SKM-1 treated with dmso at 0.1 percent for 144 hours (cell line): Measurements from ENCODE around the gene SKP2.
"Not testable (repeated sequence)": the region's sequence is repeated elsewhere in the genome, so short reads cannot be mapped to it uniquely, and the experiment has no call there.

Experiments
- DNase-seq: peaks from one replicate; lab custom pipeline; 2025; ENCODE audit not compliant: unreplicated experiment; lab: John Stamatoyannopoulos, UW

SKP2 gene

DNA sequence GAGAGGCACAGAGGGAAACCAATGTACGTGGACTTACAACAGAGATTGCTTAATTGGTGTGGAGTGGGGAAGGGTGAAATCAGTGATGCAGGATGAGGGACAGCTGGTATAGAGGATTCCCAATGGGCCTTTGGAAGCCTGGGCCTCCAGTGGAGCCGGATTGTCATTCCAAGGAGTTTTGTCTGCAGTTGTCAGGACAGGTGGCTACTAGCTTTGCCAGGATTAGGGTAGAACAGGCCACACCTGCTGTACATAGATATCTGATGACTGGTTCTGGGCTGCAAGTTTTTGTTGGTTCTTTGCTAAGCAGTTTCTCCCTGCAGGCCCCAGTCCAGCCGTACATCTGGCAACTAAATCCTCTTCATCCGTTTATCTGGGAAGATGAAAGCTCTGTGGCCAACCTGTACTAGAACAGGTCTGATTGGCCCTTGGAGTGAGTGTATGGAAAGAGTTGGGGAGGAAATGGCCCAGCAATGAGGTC lies 4.2 kb downstream of the SKP2 start:
- DNase-seq, result no peak

DNA sequence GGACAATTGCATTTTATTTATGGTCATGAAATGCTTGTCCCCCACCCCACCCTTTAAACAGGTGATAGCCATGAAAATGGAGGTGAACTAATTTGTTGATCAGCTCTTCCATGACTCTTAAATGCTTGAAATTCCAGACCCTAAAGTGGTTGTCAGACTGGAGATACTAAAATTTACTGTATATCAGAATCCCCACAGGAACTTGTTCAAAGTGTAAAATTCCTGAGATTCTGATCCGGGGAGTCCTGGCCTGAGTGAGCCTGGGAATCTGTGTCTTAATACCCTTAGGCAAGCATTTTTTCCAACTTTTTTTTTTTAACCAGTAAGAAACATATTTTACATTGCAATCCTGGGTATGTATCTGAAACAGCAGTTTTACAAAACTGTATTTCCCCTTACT lies 4.7 kb downstream of the SKP2 start:
- no peak for DNase-seq

DNA sequence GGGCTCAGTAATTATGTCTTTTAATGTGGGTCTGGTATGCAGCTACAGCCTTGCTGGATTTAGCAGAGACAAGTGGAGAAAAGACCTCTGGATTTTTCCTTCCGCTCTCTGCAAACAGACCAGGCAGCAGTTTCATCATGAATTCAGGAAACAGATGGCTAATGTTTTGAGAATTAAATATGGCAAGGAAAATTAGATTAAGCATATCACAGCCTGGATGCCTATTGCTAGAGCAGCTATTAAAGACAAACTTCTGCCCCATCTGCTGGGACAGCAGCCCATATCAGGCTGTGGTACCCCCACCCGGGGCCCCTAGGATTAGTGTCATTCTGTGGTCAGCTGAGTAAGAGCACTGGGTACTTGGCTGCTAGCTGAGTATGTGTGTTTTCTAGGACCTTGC lies 6.2 kb downstream of the SKP2 start:
- DNase-seq, result no peak

DNA sequence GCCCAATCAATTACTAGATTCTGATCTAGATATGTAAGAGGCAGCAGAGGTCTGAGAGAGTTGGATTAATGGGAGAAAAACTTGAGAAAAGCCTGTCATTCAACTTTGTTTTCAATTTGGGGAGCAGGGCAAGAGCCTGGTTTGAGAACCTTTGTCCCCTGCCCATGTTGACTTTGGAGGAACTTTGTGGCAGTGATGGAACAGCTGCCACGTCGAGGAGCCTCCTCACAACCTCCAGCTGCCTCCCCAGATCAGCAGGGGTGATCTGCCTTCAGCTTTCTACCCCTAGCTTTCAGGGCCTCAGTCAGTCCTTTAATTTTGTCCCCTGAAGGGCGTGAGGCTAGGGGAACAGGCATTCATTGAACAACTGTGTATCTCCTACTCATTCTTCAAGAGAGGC lies 8.7 kb downstream of the SKP2 start:
- no peak for DNase-seq

DNA sequence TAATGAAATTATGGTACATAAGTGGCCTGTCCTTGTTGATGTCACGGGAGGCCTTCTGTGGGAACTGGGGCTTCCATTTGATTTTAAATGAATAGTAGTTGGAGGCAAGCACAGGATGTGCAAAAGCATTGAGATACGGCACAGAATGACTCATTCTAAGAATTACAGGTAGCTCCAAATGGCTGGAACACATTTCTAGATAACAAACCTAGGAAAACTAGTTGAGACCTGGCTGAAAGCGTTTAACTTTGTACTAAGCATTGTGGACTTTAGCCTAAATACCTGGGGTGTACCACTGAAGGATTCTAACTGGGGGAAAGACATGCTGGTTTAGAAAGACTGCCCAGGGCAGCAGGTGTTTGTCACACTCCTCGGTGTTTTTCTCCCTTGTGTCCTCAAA lies 9.4 kb downstream of the SKP2 start:
- DNase-seq, result no peak

DNA sequence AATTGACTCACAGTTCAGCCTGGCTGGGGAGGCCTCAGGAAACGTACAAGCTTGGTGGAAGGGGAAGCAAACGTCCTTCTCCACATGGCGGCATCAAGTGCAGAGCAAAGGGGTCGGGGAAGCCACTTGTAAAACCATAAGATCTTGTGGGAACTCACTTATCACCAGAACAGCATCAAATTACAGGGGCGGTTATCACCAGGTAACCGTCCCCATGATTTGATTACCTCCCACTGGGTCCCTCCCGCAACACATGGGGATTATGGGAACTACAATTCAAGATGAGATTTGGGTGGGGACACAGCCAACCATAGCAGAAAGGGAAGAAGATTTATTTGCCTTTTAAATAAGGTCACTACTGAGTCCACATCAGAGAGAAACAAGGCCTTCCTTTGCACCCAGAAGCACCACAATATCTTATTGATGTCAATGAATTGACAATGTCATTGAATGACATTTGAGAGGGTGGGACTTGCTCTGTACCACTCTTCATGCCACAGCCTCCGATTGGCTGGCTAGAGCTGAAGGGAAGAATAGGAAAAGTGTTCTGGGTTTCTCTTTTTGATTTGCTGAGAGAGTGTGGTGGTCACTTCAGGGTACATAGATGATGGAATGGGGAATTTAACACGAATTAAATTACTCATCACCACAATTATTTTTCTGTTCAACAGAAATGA lies 11.0 kb downstream of the SKP2 start:
- no peak for DNase-seq

DNA sequence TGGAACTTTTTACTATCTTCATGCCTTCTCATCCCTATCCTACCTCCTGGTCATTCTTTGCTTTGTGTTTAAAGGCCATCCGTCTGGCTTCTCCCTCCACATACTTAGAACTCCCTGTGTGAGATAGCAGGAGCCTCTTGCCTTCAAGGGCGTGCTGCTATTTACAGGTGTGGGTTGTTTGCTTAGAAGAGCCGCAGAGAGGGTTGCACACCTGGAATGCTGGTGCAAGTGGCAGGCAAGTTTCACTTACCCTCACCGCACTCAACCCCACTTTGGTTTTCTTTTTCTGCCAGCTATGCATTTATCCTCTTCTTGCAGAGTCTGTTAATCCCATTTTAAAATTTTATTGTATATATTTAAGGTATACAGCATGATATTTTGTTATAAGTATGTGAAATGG lies 12.6 kb downstream of the SKP2 start:
- no peak for DNase-seq

DNA sequence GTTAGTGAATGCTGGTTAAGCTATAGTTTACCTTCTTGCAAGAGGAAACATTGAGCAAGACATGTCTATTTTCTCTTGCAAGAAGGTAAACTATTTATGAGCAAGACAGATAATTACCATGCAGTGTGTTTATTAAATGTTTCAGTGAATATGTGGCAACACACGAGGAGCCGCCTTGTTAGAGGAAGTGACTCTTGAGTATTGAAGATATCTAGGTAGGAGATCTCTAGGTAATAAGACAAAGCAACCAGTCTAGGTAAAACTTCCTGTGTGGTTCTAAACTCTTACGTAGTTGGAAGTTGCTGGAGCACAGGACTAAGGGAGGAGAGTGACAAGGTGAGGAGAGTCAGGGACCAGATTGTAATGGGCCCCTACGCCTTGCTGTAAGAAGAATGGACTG lies 16.8 kb downstream of the SKP2 start:
- no peak for DNase-seq

DNA sequence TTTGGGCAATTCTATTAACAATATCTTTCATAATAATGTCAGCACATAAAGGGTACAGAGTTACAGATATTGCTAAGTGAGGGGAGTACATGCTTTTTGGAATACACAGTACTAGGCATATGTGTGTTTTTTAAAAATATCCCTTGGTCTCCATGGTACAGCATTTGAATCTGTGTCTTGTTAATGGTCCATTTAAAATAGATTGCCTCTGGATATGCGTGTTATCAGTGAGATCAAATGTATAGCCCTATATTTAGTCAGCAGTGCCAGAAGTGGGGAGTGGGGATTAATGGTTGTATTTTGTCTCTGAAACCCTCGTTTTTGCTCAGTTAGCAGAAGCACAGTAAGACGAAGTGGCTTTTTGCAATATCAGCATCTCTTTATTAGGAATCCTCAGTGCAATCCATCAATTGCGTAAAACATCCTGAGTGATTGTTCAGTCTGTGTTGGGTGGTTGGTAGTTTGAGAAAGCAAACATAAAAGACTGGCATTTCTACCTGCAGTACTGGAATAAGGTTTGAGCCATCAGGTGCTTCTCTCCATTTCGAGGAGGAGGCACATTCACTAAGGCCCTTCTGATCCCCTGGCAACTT lies 19.0 kb downstream of the SKP2 start:
- DNase-seq, result no peak

DNA sequence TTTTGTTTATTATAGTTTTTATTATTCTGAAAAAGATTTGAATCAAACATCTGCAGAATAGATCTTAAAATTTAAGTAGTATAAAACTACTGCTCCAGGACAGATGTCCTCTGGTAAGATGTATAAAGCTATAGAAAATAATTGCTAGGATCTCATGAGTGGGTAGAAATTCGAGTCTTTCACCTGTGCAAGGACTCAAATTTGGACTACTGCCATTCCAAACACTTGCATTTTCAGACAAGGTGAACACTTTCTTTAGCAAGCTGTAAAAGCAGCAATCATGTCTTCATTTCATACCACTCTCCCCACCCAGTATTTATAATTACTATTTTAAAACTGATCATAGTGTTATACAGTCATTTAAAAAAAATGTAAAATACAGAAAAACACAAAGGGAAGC lies 20.7 kb downstream of the SKP2 start:
- DNase-seq, result no peak

DNA sequence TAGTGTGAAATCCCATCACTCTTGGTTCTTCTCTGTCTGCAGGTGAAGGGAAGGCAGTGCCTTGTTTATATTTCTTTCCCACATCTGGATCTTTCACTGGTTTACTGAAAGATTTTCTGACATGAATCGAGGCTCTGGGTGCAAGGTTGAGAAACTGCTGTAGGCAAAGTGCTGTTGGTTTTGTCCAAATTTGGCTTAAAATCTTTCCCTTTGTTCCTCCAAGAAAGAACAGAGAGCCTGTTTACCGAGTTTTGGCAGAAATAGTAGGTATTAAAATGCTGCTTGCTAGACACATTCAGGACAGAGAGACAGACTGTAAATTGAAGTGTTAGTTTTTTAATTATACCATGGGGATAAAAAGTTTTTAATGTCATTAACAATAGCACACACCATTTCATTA lies 21.5 kb downstream of the SKP2 start:
- DNase-seq, result no peak

DNA sequence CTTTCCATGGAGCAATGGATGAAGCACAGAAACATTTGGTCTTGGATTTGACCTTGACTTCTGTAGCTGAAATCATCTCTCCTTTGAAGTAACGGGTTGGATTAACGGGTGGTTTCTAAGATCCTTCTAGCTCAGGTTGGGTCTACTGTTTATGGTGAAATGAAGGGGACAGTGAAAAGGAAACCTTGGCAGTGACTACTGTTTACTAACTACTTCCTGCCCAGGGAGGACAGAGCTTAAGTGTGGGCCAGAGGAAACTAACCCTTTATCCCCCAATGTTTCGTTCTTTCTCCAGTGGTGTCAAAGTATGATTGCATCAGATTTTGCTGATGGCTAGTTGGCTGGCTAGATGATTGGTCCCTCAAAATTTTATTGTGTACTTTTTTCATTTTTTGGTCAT lies 22.2 kb downstream of the SKP2 start:
- no peak for DNase-seq

DNA sequence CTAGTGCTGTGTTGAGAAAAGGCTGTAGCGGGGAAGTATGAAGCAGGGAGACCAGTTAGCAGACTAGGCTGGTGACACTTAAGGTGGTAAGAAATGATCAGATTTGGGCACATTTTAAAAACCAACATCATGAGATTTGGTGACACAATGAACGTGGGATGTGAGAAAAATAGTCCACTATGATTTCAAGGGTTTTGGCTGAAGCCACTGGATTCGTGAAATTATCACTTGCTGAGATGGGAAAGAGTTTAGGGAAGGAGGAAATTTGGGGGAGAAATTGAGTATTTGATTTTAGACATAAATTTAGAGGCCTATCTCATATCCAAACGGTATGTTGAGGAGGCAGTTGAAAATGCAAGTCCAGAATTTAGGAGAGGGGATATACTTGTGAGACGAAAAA lies 23.1 kb downstream of the SKP2 start:
- no peak for DNase-seq

DNA sequence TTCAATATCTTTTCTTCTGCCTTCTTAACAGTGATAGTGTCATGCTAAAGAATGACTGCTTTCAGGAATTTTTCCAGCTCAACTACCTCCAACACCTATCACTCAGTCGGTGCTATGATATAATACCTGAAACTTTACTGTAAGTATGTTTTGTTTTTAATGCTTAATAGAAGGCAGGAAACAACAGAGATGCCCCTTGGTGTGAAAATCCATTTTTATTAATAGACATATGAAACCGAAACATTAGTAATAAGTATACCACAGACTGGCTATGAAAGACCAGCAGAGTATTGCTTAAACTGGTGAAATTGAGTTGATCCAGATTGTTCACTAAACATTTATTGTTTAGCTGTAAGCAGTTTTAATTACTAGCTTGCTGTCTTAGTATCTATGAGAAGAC lies 25.2 kb downstream of the SKP2 start:
- DNase-seq, result no peak

DNA sequence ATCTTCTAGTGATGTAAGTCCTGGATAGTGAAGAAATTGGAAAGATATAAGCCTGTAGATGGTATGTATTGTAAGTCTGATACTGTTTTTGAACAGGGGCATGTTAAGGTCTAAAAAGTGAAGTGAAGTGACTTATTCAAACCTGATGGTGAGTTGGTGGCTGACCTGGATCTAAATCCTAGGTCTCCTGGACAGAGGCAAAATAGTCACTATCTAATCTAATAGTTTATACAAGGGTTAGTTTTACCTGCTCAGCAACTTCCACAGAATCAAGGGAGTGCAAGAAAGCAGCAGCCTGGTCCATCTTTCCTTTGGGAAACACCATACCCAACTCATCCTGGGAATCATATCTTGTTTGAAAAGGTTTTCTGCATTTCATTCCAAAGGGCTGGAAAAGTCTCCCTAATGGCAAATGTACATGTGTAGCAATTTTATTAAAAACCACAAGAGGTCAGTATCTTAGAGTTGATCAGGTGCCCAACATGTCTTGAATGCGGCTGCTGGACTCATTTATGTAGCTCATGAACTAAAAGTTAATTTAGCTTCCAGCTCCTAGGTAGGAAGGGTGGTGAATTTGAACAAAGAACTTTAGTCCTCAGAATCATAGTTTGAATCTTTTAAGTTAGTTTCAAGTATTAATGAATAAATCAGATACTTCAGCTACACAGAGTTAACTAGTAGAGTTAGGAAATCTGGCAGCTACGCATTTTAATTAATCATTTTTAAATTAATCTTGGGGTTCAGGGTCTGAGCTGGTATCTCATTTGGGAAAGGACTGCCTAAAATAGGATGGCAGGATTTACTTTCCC lies 26.0 kb downstream of the SKP2 start:
- DNase-seq, result no peak

DNA sequence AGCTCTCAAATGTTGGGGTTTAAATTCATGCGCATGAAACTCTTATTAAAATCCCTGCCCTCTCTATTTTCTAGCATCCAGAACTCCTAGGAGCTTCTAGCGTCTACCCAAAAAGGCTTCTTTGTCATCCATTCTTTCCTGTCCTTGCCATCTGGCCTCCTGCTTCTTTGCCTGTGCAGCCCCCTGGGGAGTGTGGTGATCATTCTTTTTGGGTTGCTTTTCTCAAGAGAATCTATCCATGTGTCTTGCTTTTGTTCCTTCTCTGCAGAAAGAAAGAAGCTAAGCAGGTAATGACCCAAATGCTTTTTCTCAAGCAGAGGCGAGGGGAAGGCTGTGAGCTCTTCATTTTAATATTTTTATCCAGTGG lies 26.6 kb downstream of the SKP2 start:
- DNase-seq, result no peak

DNA sequence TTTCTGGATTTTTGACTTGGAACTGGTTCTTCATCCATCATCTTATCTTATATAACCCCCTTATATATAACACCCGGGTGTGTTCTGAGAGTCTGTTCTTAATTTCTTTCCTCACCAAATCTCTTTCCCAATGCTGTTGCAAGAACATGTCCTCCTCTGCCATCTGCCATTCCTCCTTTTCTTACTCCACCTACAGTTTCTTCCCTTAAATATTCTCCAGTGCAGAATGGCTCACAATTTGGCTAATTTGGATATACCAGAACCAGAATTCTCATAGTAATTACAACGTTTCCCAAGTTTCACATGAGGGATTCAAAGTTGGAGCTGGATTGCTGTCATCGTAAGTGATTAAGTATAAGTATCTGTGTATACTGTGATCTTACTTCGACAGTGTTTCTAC lies 28.0 kb downstream of the SKP2 start:
- no peak for DNase-seq

DNA sequence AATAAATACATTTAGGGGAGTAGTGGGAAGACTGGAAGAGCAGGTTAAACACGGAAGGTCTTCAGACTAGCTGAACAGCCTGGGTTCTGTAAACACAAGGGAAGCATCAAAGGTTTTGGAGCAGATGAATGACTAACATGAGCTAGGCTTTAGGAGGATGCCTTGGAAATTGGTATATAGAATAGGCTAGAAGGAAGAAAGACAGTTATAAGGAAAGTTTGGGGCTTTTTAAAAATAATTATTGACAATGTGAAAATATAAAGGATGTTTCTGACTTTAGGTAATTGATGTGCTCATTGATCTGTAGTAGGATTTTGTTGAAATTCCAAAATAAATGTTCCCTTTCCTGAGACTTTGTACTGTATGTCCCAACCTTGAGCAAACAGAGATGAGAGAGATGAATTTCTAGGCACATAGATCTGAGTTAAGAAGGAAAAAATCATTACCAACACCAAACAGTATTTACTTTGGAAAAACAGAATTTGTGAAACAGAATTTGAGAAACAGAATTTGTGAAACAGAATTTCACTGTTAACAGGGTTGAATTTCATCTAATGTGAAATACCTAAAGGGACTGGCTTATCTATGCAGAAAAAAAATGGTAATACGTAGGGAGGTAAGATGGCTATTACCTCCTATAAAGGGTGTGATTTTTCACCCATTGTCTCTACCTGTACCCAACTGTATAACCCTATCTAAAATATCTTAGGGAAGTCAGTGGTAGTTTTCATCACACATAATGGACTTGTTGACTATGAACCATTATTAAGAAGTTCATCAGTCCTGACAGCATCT lies 28.8 kb downstream of the SKP2 start:
- DNase-seq, result no peak

DNA sequence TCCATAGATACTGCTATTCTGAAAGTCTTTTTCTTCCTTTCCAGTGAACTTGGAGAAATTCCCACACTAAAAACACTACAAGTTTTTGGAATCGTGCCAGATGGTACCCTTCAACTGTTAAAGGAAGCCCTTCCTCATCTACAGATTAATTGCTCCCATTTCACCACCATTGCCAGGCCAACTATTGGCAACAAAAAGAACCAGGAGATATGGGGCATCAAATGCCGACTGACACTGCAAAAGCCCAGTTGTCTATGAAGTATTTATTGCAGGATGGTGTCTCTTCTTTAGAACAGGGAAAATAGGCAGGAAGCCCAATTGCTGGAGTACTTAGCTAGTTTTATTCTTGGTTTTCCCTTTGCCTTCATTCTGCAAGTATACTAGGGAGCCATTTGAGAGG lies 29.9 kb downstream of the SKP2 start:
- DNase-seq, result no peak

DNA sequence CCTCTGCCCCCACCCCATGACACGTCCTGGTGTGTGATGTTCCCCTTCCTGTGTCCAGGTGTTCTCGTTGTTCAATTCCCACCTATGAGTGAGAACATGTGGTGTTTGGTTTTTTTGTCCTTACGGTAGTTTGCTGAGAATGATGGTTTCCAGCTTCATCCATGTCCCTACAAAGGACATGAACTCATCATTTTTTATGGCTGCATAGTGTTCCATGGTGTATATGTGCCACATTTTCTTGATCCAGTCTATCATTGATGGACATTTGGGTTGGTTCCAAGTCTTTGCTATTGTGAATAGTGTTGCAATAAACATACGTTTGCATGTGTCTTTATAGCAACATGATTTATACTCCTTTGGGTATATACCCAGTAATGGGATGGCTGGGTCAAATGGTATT lies 32.5 kb downstream of the SKP2 start:
- DNase-seq, result not testable (repeated sequence)

DNA sequence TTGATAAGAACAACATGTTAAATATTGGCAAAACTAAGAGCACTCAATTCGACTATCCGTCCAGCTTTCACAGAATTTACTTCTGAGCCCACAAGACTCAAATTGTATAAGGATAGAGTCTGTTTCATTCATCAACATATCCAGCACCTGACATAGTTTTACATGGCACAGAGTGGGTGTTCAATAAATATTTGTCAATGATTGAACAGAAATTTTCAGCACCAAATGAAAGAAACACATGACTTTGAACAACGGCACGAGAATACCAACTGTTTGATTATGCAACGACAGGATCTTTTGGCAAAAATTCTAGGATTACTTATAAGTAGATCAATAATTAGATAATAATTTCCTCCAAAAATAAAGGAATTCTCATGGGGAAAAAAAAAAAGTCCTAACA lies 41.8 kb downstream of the SKP2 start:
- no peak for DNase-seq

DNA sequence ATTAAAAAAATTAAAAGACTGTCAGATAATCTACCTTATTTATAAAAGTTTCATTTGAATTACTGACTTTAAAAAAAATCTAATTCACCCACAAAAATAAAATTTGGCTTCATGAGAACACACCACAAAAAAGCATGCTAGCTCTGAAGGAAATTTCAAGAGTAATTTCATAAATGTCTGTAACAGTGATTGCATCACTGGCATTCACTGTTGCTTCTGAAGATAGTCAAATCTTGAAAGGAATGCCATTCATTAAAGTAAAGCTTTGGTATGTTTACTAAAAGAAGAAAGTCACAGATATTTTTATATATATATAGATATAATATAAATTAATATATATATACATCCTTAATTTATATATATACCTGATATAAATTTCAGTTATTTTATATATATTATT lies 46.4 kb downstream of the SKP2 start:
- DNase-seq, result no peak
